ENCODE measurements around the gene ARID2.

The ARID2 gene

GRCh38 chr12:45763381-45763780, 33.9 kb downstream of the ARID2 start:
- Histone ChIP-seq H3K79me2 (ENCODE audit: control insufficient read depth, low read length) (peaks cover 93% of the 10 kb centered on the region), H3K4me1 (ENCODE audit: control insufficient read depth, low read length) (no peaks in the 10 kb centered on the region), H3K9me2 (replicated peaks; ENCODE audit: control insufficient read depth, low read length) (no peaks in the 10 kb centered on the region), H3K4me3 (ENCODE audit: low read length) (no peak overlapping the region), H4K20me1 (ENCODE audit: control insufficient read depth, insufficient read depth, low read depth, low read length) (peaks cover 7% of the 10 kb centered on the region; the same call in 1 of the 2 replicates), H3K27me3 (ENCODE audit: control insufficient read depth, low read length) (no peaks in the 10 kb centered on the region), H3K27ac (ENCODE audit: low read depth, low read length) (no peak overlapping the region), H3F3A (ENCODE audit: control insufficient read depth, insufficient read depth) (no peaks in the 10 kb centered on the region), H3K4me2 (ENCODE audit: low read length) (no peak overlapping the region), H3K36me3 (ENCODE audit: control insufficient read depth, low read length) (peaks cover 22% of the 10 kb centered on the region), H3K9me3 (ENCODE audit: control insufficient read depth, insufficient read depth, low read length) (no peaks in the 10 kb centered on the region; the same call in 1 of the 2 replicates)
- TF ChIP-seq, protein P1, sequence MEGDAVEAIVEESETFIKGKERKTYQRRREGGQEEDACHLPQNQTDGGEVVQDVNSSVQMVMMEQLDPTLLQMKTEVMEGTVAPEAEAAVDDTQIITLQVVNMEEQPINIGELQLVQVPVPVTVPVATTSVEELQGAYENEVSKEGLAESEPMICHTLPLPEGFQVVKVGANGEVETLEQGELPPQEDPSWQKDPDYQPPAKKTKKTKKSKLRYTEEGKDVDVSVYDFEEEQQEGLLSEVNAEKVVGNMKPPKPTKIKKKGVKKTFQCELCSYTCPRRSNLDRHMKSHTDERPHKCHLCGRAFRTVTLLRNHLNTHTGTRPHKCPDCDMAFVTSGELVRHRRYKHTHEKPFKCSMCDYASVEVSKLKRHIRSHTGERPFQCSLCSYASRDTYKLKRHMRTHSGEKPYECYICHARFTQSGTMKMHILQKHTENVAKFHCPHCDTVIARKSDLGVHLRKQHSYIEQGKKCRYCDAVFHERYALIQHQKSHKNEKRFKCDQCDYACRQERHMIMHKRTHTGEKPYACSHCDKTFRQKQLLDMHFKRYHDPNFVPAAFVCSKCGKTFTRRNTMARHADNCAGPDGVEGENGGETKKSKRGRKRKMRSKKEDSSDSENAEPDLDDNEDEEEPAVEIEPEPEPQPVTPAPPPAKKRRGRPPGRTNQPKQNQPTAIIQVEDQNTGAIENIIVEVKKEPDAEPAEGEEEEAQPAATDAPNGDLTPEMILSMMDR (IDR thresholded peaks at IDR 0.05; ENCODE audit: low read depth, low read length, poor library complexity, severe bottlenecking): no peak
- no peak for TF ChIP-seq EZH2phosphoT487 (IDR thresholded peaks at IDR 0.05; ENCODE audit: borderline replicate concordance, low read length)

GRCh38 chr12:45768194-45768593, 38.7 kb downstream of the ARID2 start:
- peaks cover 4% of the 10 kb centered on the region; the same call in 1 of the 2 replicates for H4K20me1 ChIP-seq (ENCODE audit: control insufficient read depth, insufficient read depth, low read depth, low read length)
- no peaks in the 10 kb centered on the region for H3K9me2 ChIP-seq (replicated peaks; ENCODE audit: control insufficient read depth, low read length)
- H3K36me3 ChIP-seq (ENCODE audit: control insufficient read depth, low read length): peaks cover 25% of the 10 kb centered on the region
- no peaks in the 10 kb centered on the region for H3K27me3 ChIP-seq (ENCODE audit: control insufficient read depth, low read length)
- H3F3A ChIP-seq (ENCODE audit: control insufficient read depth, insufficient read depth): peaks cover 3% of the 10 kb centered on the region
- H3K4me3 ChIP-seq (ENCODE audit: low read length): no peak overlapping the region
- H3K4me1 ChIP-seq (ENCODE audit: control insufficient read depth, low read length): no peaks in the 10 kb centered on the region
- no peak overlapping the region for H3K4me2 ChIP-seq (ENCODE audit: low read length)
- TF ChIP-seq, protein P1 (IDR thresholded peaks at IDR 0.05; ENCODE audit: low read depth, low read length, poor library complexity, severe bottlenecking): no peak
- no peak for TF ChIP-seq EZH2phosphoT487 (IDR thresholded peaks at IDR 0.05; ENCODE audit: borderline replicate concordance, low read length)
- H3K27ac ChIP-seq (ENCODE audit: low read depth, low read length): no peak overlapping the region
- no peaks in the 10 kb centered on the region; the same call in 1 of the 2 replicates for H3K9me3 ChIP-seq (ENCODE audit: control insufficient read depth, insufficient read depth, low read length)
- H3K79me2 ChIP-seq (ENCODE audit: control insufficient read depth, low read length): peaks cover 73% of the 10 kb centered on the region

GRCh38 chr12:45773747-45774146, 44.2 kb downstream of the ARID2 start:
- peaks cover 24% of the 10 kb centered on the region for H3K4me1 ChIP-seq (ENCODE audit: control insufficient read depth, low read length)
- no peak for TF ChIP-seq EZH2phosphoT487 (IDR thresholded peaks at IDR 0.05; ENCODE audit: borderline replicate concordance, low read length)
- TF ChIP-seq, protein P1 (IDR thresholded peaks at IDR 0.05; ENCODE audit: low read depth, low read length, poor library complexity, severe bottlenecking): no peak
- H3K9me2 ChIP-seq (replicated peaks; ENCODE audit: control insufficient read depth, low read length): no peaks in the 10 kb centered on the region
- H3K4me3 ChIP-seq (ENCODE audit: low read length): no peak overlapping the region
- H3K9me3 ChIP-seq (ENCODE audit: control insufficient read depth, insufficient read depth, low read length): no peaks in the 10 kb centered on the region; the same call in 1 of the 2 replicates
- H3K27me3 ChIP-seq (ENCODE audit: control insufficient read depth, low read length): no peaks in the 10 kb centered on the region
- H4K20me1 ChIP-seq (ENCODE audit: control insufficient read depth, insufficient read depth, low read depth, low read length): peaks cover 4% of the 10 kb centered on the region; the same call in 1 of the 2 replicates
- H3K4me2 ChIP-seq (ENCODE audit: low read length): no peak overlapping the region
- H3K36me3 ChIP-seq (ENCODE audit: control insufficient read depth, low read length): peaks cover under 1% of the 10 kb centered on the region; the same call in 1 of the 2 replicates
- H3F3A ChIP-seq (ENCODE audit: control insufficient read depth, insufficient read depth): peaks cover 5% of the 10 kb centered on the region
- H3K27ac ChIP-seq (ENCODE audit: low read depth, low read length): no peak overlapping the region
- peaks cover 65% of the 10 kb centered on the region for H3K79me2 ChIP-seq (ENCODE audit: control insufficient read depth, low read length)

Data from DOHH2 (cell line).